ENCODE measurements around the gene MRPL14.
"Not testable (repeated sequence)": the region's sequence is repeated elsewhere in the genome, so short reads cannot be mapped to it uniquely, and the experiment has no call there.

MRPL14 gene

DNA sequence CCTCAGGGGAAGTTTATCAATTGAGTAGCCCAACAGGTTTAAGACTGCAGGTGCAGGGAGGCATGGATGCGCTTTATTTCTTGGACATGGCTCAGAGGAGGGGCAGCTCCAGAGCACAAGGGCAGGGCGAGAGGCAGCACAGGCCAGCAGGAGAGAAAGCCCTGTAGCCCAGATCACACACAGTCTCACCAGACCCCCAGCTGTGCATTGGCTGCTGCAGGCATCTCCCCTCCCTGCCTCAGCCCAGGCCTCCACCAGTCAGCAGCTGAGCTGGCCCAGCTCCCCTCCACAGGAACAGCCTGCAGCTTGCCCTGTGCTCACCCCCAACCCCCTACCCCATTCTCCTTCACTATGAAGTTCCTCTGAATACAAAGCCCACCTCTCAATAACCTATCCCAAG is 24.7 kb downstream of the MRPL14 start:
- DNase-seq (ENCODE audit: low read depth in 2 of 3, low spot score in 2 of 3) = no peak

DNA sequence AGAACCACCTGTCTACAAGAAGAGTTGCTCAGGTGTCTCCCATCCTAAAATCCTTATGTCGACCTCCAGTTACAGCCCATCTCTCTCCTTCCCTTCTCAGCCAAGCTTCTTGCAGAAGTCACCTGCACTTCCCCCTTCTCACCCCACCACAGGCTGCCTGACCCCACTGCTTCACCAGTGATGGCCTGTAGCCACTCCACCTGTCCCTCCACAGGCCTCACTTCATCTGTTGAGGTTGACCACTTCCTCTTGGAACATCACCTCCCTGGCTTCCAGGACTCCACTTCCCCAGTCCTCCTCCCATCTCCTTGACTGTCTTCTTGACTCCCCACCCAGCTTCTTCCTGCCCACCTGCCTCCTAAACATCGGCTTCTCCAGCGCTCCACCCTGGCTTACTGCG is 25.4 kb downstream of the MRPL14 start:
- no peak for DNase-seq (ENCODE audit: low read depth in 2 of 3, low spot score in 2 of 3)

DNA sequence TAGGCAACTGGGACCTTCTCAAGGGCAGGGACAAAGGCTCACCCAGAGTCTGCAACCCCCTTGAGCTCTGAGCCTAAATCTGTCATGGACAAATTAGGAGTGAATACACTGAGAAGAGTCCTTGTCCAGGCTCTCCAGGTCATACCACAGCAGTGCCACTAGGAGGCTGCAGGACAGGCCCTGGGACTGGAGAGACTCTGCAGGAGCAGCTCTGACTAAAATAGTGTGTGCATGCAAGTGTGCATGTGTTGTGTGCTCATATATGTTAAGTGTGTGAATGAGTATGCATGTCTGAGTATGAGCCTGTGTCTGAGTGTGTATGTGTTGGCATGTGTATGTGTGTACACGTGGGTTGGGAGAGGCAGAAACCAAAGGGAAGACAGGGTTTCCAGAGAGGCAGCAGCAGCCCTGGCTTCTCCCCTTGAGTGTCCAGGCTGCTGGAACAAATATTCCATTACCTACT is 27.1 kb downstream of the MRPL14 start:
- no peak for DNase-seq (ENCODE audit: low read depth in 2 of 3, low spot score in 2 of 3)

DNA sequence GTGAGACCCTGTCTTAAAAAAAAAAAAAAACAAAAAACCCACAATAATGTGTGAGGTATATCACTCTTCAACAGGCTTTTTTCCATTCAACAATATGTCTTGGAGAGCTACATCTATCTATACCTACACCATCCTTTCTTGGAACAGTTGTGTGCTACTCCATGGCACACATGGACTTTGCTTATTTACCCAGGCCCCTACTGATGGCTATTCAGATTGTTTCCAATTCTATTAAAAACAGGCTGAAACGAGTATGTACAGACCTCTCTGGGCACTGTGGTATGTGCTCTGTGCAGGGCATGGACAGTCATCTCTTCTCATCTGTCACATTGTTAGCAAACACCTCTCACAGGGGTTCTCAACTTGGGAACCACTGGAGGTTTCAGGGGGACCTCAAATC is 28.1 kb downstream of the MRPL14 start:
- DNase-seq (ENCODE audit: low read depth in 2 of 3, low spot score in 2 of 3) = no peak

DNA sequence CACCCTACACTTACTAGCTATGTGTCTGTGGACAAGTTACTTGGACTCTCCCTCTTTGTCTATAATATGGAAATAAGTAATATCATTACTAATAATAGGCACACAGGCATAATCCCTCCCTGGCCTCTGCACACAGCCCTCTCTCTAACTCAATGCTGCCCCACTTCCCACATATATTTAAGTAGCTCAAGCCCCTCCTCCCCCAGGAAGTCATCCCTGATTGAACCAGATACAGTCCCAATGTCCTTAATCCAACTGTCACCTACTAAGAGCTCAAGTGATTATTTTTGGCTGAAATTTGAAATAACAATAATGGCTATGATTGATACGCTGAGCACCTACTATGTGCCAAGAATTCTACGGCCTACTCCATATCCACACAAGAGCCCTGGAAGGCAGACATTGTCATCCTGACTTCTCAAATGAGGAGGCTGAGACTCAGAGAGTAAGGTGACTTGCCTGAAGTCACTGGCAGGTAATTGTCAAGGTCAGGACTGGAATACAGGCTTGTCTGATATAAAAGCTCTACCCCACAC is 29.4 kb downstream of the MRPL14 start:
- no peak for DNase-seq (ENCODE audit: low read depth in 2 of 3, low spot score in 2 of 3)

DNA sequence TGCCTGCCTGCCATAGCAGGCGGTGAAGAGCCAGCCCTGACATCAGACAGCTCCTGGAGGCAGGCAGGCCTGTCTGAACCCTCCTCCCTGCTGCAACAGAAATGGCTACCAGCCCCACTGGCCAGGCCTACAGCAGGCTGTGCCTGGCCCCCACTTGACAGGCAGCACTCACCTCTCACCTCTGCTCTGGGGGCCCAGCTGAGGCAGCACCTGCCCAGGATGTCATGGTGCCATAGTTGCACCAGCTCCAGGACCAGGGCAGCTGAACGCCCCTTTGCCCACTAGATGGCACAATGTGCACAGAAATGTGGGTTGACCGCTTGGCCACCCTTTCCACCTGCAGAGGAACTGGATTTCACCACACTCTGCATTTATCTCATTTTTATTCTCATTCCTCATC is 30.6 kb downstream of the MRPL14 start:
- DNase-seq (ENCODE audit: low read depth in 2 of 3, low spot score in 2 of 3) = peak in 2 of 3 experiments; percentile 49 to 52

DNA sequence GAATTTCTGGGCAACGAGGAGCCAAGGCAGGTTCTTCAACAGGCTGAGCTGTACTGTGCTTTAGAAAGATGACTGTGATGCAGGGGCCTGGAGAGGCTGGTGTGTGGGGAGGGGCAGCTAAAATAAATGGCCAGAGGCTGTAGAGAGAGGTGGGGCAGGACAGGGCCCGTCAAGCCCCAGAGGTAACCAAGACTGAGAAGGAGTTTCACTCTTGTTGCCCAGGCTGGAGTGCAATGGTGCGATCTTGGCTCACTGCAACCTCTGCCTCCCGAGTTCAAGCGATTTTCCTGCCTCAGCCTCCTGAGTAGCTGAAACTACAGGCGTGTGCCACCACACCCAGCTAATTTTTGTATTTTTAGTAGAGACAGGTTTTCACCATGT is 32.0 kb downstream of the MRPL14 start:
- DNase-seq (ENCODE audit: low read depth in 2 of 3, low spot score in 2 of 3) = not testable (repeated sequence)

DNA sequence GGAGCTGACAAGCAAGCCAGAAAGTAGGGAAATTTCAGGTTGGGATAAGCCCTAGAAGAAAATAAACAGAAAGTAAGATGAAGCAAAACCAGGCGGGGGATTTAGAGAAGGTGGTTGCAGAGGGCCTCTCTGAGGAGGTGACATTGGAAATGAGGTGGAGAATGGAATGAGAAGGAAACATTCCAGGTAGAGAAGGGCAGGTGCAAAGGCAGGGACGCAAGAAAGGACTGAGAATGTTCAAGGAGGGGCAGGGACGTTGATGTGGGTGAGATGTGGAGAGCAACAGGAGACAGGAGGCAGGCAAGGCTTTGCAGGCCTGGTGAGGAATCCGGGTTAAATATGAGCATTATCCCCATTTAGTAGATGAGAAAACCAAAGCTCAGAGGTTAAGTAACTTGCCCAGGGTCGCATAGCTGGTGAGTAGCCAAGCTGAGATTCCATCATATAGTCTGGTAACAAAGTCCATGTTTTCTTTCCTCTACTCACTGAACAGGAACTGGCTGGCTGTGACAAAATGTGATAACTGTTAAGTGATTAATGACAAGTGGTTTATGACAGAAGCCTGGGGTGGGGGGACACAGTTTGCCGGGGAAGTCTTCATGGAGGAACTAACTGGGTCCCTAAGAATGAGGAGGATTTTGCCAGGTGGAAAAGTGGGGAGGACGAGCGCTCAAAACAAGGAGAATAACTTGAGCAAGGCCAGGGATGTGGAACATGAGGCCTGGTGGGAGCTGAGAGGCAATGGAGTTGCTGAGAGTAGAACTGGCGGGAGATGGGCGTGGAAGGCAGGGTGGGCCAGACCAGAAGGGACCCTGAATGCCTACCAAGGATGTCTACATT is 32.6 kb downstream of the MRPL14 start:
- no peak for DNase-seq (ENCODE audit: low read depth in 2 of 3, low spot score in 2 of 3)

DNA sequence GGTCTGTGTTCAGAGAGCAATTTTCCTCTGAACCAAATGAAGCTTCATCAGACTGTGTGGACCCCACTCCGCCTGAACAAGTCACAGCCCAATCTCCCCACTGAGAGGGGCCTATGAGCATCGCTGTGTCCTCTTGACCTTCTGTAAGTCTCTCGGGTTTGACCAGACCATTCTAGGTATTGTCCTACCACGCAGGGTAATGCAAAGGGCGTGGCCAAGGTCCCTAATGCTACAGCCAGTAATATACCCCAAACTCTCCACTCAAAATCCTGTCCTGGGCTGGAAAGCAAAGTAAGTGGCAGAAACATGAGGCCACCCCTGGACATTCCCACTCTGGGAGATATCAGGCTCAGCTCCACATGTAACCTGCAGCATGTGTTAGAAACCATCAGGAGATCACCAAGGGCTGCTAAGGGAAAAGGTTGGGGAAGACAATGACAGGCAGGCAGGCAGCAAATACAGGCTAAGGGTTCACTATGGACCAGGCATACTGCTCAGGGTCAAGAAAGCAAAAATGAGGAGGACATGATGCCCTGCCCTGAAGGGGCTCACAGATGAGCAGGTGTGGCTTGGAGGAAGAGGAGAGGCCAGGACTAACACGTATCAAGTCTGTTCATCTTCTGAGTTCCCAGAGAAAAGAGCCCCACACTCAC is 33.4 kb downstream of the MRPL14 start:
- no peak for DNase-seq (ENCODE audit: low read depth in 2 of 3, low spot score in 2 of 3)

DNA sequence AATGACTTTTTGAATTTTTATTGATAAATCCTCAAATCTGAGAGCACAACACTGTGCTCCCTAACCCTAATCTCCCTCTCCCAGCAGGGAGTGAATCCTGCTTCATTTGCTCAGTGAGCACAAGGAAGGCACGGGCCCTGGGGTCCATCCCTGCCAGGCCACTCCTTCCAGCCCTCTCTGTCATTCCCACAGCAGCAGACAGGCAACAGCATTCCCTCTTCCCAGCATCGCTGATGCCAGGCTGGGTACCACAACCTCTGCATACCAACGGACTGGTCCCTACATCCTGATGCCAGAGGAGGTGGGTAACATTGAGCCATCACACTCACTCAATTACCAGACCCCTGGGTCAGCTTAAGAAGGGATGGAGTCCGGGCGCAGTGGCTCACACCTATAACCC is 34.2 kb downstream of the MRPL14 start:
- no peak for DNase-seq (ENCODE audit: low read depth in 2 of 3, low spot score in 2 of 3)

DNA sequence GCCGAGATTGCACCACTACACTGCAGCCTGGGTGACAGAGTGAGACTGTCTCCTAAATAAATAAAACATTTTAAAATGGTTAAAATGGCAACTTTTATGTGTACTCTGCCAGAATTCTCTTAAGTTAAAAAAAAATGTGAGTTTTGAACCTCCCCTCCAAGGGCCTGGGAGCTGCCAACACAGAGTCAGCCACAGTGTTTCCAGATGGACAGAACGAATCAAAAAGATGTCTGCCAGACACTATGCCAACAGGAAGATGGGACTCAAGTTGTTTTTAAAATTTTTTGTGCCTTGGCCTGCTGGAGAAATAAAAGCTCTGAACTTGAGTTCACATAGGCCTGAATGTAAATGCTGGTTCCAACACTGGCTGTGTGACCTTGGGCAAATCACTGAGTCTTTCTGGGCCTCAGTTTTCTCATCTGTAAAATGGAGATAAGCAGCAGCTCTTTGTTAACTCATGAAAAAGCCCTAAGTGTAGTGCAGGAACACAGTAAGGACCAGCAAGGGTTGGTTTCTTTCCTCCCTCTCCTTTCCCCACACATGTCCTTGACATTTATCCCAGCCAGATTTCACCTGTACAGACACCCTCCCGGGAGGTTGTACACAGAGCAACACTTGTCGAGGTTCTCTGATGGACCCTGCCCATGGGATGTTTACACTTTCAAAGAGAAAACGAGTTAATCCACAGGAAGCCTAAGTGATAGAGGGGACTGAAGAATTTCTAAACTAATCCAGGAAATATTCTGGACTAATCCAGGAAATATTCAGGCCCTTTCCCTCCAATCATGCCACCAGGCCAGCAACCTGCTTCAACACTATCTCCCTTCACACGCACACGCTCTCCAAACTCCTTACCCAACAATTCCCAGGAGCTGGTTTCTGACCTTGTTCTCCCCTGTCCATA is 35.0 kb downstream of the MRPL14 start:
- no peak for DNase-seq (ENCODE audit: low read depth in 2 of 3, low spot score in 2 of 3)

DNA sequence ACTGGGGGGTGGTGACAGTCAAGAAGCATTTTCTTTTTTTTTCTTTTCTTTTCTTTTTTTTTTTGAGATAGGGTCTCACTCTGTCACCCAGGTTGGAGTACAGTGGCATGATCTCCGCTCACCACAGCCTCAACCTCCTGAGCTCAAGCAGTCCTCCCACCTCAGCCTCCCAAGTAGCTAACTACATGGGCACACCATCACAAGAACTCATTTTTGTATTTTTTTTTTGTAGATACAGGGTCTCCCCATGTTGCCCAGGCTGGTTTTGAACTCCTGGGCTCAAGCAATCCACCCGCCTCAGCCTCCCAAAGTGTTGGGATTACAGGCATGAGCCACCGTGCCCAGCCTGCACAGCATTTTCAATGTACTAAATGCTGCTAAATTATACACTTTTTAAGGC is 35.9 kb downstream of the MRPL14 start:
- not testable (repeated sequence) for DNase-seq (ENCODE audit: low read depth in 2 of 3, low spot score in 2 of 3)

DNA sequence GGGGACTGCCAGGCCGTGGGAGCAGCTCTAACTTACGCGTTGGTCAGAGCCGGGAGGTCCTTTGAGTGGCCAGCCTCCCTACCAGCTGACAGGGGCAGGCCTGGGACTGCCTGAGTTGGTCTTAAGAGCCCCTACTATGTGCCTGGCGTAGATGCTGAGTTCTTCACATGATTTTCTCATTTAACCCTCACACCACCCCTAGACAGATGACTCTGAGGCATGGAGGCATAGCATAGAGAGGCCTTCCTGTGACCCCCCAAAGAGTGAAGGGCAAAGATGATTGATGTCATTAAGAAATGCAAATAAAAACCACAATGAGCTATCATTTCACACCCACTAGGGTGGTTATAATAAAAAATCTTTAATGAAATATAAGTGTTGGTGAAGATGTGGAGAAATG is 36.8 kb downstream of the MRPL14 start:
- DNase-seq (ENCODE audit: low read depth in 2 of 3, low spot score in 2 of 3) = no peak

DNA sequence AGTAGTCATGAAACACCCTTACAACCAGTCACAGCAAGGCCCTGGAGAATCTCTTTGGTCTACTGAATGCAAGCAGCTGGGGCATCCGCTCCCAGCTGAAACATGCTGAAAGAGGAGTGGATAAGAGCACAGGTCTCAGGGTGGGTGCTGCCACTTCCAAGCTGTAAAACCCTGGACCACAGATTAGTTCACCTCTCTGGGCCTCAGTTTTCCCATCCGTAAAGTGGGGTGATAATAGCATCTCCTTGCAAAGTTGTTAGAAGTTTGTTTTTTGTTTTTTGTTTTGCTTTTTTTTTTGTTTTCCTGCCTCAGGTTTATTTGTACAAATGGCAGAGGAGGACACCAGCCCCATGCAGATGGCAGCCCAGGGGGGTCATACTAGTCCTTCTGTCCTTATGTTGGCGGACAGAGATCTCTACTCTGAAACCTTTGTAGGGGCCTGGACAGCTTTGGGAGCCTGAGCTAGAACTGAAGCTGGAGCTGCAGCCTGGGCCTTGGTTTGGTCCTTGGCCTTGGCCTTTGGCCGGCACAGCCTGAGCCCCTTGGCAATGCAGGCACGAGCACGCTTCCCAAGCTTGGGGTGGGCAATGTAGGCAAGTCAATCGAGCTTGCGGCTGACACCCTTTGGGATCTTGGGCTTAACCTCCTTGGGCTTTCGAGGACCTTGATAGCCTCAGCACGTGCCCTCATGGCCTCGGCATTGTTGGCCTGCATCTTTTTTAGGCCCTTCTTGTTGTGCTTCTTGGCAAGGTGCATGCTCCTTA is 38.2 kb downstream of the MRPL14 start:
- no peak for DNase-seq (ENCODE audit: low read depth in 2 of 3, low spot score in 2 of 3)

DNA sequence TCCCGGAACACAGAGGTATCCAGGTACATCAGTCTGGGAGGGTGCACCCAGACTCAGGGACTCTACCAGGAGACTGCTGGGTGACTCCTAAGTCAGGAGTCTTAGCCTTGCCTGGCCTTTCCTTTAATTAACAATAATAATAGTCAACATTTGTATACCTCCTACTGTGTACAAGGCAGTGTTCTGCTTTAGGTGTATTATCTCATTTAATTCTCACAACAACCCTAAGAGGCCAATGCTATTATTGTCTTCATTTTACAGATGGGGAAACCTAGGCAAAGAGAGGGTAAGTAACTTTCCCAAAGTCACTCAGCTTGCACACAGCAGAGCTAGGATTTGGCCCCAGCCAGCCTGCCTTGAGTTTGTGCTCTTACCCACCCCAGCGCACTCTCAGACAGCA is 39.6 kb downstream of the MRPL14 start:
- no peak for DNase-seq (ENCODE audit: low read depth in 2 of 3, low spot score in 2 of 3)

DNA sequence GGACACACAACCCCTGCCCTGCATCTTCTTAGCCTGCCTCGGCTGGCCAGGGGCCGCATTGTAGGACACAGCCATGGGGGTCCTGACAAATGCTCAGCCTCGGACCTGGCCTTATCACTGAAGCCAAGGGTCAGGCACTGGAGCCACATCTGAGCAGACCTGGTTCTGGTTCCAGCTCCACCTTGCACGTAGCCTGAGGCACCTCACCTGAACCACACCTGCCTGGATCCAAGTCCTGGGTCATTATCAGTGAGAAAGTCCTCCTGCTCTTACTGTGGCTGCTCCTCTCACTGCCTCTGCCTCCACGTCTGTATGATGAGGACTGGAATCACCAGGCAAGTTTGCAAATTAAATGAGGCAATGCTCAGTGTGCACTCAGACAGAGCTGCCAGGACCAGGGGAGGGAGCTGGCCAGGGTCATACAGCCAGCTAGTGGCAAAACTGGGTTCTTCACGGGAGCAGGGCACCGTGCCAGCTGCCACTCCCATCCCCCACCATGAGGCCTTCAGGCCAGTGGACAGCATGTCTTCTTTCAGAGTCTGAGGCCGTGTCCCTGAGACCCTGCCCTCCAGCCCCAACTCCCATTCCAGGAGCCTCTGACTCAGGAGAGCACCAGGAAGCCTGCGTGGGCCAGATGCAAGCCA is 40.2 kb downstream of the MRPL14 start:
- no peak for DNase-seq (ENCODE audit: low read depth in 2 of 3, low spot score in 2 of 3)

DNA sequence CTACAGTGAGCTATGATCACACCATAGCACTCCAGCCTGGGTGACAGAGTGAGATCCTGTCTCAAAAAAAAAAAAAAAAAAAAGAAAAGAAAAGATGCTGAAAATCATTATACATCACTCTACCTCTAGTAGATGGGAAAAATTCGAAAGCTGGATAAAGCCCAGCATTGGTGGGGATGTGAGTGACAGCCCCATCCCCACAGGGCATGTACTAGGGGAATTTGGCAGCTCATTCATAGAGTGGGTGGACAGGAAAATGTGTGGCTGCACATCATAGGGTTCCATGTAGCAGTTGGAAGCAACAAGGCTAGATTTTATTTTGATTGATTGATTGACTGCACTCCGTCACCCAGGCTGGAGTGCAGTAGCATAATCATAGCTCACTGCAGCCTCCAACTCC is 42.0 kb downstream of the MRPL14 start:
- no peak for DNase-seq (ENCODE audit: low read depth in 2 of 3, low spot score in 2 of 3)

DNA sequence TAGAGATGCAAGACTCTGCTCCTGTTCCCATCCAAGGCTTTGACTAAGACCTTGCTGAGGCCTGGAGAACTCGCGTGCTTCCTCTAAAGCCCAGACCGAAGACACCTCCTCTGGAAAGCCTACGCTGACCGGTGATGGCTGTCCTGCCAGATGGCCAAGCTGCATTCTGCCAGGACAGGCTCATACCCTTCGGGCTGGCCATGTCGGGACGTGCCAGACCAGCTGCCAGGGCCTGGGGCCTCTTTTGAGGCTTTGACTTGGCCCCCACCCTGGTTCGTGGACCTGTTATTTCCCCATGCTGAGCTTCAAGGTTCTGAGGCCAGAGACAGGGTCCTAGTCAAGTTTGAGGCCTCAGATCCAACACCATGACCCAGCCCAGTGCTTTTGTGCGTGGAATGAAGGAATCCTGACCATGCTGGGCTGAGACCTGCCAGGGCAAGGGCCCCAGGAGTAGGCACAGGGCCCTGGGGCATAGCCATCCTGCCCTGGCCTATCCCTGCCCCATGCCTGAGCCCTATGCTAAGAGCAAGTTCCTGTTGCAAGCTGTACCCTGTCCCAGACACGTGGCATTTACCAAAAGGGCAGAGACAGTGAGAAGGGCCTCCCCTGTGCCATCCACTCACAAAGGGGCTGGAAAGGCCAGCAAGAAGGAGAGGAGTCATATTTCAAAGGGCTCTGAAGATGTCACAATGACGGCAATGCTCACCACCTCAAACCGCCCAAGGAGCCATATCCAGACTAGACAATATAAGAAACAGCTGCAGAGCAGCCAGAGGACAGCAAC is 42.8 kb downstream of the MRPL14 start:
- DNase-seq (ENCODE audit: low read depth in 2 of 3, low spot score in 2 of 3) = no peak

DNA sequence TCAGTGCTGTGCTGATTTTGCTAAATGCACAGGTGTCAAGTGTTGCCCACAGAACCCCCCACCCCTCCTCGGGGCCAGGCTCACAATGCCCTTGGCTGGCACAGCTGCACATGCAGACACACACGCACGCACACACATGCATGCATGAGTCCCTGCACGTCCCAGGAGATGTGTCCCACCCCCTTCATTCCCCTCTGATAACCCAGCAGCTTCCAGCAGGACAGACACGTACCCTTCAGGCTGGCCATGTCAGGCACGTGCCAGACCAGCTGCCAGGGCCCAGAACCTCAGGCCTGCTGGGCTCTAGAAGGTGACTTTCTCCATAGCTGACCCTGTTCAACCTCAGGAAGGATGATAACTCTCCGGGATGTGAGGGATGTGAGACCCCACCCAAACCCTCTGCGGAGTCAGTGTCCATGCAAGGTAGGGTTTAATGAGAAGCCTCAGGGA is 44.4 kb downstream of the MRPL14 start:
- no peak for DNase-seq (ENCODE audit: low read depth in 2 of 3, low spot score in 2 of 3)
